GM18907 (cell line): ENCODE measurements around the gene CPEB4.

Source experiments
- ATAC-seq: cut with Tn5 transposase; IDR thresholded peaks from one replicate; pipeline ENCODE4 v1.9.1; 2021; ENCODE audit warnings: mild to moderate bottlenecking, moderate library complexity; ENCODE audit not compliant: unreplicated experiment

Gene CPEB4

DNA sequence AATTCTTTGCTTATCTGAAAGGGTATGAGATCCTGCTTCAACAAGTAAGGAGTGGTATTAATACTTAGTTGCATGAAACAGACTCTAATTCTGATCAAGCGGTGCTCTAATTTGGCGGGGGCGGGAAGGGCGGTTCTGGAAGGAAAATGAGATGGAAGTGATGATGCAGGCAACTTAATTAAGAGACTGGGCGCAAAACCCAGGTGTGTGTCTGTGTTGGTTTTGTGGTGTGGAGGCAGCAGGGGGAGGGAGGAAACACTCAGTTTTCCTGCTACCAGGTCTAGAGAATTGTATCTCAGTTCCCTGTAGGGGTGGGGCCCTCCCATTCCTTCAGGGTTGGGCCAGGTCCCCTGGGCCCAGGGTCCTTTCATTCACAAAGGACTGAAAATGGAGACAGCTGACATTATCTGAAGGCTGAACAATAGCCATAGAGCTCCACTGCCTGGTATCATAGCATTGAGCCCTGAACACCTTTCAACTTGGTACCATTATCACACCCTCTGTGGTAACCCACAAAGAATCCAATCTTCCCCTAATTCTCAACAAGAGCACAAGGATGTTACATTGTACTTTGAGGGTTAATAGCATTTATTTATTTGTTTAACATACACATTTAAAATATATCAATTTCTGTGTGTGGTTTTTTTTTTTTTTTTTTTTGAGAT lies 83.7 kb downstream of the CPEB4 start:
- ATAC-seq = no peak

DNA sequence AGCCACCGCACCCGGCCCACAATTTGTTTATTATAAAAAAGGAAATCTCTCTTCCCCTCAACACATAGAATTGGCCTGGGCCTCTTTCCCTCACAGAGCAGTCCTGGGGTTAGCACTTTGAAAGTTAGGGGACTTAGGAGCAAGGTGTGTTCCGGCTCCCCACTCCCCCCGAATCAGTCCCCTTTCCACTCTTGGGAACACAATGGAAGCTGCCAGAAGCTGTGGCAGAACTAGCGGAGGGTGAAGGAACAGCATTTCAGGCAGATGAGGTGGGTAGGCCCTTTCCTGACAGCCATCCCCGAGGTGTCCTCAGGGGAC lies 84.4 kb downstream of the CPEB4 start:
- no peak for ATAC-seq

GRCh38 chr5:173972925-173973615 lies 84.9 kb downstream of the CPEB4 start:
- ATAC-seq = peak; percentile 85

GRCh38 chr5:173973616-173973969 lies 85.4 kb downstream of the CPEB4 start:
- ATAC-seq = peak; percentile 25

DNA sequence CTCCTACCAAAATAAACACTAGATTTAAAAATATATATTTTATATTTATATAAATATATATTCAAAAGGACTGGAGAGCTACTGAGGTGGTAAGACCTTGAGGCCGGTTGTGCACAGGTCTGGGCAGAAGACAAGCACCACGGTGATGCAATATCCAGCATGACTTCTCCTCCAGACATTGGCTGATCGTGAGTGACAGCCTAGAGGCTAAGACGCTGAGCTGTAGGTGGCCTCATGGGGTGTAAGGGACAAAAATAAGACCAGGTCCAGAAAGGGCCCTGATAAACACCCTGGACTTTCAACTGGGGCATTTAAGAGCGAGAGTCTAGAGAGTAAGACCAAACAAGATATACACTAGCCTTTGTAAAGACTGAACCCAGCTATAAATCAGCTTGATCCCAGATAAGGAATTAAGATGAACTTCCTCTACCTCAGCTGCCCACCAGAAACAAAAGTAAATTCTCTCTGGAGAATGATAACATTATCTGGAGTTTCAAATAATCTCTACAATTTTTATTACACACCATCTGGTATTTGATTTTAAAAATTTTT lies 86.6 kb downstream of the CPEB4 start:
- ATAC-seq = no peak

DNA sequence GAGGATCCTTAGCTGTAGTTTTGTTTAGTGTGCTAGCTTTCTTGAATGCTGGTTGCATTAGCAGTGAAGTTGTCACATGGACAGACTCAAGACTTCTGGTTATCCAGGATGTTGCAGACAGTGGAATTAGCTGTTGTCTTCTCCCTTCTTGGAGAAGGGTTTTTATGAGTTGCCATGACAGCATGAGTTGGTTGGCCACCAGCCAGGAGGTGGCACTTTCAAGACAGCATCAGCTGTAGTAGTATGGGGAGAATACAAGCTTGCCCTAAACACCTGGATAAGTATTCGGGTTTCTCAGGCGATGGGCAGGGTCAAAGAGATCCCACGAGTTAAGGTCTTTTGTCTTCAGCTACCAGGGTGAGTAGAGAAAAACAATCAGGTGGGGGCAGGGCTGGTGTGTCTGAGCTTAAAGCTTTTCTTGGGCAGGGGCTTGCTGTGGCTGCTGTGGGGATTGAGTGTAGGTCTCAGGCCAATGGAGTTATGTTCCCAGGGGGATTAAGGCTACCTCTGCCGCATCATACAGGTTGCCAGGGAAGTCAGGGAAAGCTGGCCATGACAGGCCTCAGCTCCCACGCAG lies 93.1 kb downstream of the CPEB4 start:
- ATAC-seq = no peak

DNA sequence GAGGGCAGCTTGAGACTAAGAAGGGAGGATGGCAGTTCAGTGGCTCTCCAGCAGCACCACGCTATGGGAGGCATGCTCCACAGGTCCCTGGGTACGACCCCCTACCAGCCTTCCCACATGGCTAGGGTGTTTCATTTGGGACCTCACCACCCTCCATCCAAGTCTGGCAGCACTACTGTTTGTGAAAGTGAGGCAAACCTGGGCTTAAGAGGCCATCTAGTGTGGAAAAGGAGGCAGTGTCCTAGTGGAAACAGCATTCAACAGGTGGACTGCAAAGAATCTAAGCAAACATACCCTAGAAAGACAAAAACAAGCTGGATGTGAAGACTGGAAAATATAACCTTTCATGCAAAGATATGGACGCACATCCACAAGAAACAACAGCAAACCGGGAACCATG lies 96.1 kb downstream of the CPEB4 start:
- no peak for ATAC-seq

DNA sequence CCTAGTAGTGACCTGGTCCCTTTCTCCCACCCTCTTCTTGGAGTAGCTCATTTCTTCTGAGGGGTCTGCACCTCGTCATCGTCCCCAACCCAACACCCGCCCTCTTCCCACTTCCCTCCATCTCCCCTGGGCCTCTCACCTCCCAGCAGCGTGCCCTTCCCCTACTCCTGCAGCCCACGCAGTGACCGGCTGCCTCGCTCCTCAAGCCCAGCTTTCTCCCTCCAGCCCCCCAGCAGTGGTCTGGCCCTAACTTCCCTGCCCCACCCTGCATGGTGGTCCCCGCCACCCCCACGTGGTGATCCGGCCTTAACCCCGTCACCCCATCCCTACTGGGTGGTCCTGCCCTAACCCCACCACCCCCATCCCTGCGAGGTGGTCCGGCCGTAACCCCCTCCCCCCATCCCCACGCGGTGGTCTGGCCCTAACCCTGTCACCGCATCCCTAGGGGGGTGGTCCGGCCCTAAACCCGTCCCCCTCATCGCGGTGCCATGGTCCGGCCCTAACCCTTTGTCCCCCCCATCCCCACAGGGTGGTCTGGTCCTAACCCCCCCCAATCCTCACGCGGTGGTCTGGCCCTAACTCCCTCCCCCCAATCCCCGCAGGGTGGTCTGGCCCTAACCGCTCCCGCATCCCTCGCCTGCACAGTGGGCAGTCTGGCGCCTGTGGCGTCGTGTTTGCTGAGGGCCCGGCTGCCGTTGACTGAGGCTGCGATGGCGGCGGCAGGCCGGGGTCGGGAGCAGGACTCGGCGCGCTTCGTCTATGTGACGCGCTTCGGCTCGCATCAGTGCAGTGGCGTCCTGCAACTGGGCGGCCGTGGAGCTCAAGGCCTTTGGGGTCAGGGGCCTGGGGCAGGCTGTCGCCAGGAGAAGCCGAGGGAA lies 100.6 kb downstream of the CPEB4 start, which contains the start of gene C5orf47:
Gene C5orf47 (plus strand): TSS at position 617 of the 878 bp plus-strand sequence. CDS start 94 bp downstream, at position 711.
- no peak for ATAC-seq

DNA sequence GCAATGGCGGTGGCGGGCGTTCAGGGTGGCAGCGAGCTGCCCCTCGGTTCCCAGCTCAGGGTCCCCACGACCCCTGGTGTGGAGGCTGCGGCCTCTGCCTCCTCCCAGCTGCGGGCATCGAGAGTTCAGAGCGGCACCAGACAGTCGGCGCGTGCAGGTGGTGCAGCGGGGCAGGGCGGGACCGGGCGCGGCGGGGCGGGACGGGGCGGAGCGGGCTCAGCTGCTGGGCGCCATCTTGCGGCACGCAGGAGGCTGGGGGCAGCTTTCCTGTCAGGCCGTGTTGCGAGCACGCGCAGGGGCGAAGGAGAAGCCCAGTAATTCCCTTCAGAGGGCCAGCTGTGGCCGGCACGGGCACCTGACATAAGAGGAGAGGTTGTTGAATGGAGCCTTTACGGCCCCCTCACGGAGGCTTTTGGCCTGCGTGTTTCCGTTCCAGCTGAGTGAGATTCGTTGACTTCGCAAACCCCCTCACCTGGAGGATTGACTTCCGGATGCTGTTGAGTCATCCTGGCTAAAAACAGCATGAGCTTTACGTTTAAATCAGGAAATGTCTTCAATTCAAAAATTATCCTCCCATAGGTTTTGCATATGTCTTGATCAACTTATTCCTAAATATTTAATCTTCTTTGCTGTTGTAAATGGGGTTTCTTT lies 101.4 kb downstream of the CPEB4 start:
- ATAC-seq = no peak

DNA sequence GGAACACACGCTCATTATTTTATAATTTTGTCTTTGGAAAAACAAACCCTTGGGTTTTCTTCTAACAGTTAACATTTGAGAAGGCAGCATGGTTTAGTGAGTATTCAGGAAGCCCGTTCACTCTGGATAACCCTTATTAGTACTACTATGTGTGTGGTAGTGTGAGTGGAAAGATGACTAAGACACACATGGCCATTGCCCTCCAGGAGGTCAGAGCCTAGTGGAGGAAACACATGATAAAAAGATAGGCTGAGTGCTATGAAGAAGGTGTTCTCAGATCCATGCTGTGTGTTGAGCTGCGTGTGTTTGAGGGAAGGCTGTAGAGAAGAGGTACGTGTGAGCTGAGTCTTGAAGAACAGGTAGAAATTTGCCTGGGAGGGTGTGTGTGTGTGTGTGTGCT lies 109.2 kb downstream of the CPEB4 start:
- no peak for ATAC-seq

GRCh38 chr5:173998531-173998930 lies 110.4 kb downstream of the CPEB4 start:
- ATAC-seq = no peak

DNA sequence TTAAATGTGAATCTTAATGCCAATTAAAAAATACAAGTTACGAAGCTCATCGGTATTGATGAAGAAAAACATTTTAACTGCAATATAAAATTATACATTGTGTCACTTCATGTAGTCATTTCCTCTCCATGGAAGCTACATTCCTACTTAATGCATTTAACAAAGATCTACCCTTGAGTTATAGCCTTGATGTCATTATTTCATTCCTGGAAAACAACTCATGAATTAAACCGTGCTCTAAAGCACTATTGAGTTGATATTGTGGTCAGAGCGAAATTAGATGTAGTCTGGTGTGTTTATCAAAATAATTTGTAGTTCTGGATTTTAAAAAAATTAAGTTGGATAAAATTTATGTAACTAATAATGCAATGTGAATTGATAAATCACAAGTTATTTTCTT lies 111.9 kb downstream of the CPEB4 start:
- no peak for ATAC-seq

GRCh38 chr5:174003795-174004194 lies 115.6 kb downstream of the CPEB4 start:
- no peak for ATAC-seq

DNA sequence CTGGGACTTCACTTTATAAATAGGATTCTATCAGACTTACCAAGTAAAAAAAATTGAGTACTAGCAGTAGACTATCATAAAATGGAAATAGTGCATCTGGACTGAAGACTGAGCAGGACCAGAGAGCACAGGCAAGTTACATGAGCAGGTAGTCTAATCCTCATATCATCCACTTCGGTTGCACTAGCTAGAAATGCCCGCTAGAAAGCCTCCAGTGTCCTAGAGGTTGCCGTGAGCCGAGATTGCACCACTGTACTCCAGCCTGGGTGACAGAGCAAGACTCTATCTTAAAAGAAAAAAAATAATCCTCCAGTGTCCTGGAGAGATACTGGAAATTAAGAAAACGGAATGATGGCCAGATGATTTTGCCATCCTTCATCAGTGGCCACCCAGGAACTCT lies 120.8 kb downstream of the CPEB4 start:
- ATAC-seq = no peak

GRCh38 chr5:174010365-174010764 lies 122.2 kb downstream of the CPEB4 start:
- ATAC-seq = no peak

GRCh38 chr5:174011441-174011840 lies 123.3 kb downstream of the CPEB4 start:
- no peak for ATAC-seq
